ENCODE results near the gene HNRNPAB.
"Not testable (repeated sequence)": the region's sequence is repeated elsewhere in the genome, so short reads cannot be mapped to it uniquely, and the experiment has no call there.

HNRNPAB gene

GRCh38 chr5:178232124-178232919, 28.0 kb downstream of the HNRNPAB start, which contains the start of gene PHYKPL:
Gene PHYKPL, minus strand, starts transcription at chr5:178232802. Its CDS starts 252 bp downstream, at chr5:178232550.
- peak; percentile 72 to 78 for DNase-seq

- DNase-seq, result no peak
Measured at GRCh38 chr5:178232920-178233429, 28.6 kb downstream of the HNRNPAB start.

DNA sequence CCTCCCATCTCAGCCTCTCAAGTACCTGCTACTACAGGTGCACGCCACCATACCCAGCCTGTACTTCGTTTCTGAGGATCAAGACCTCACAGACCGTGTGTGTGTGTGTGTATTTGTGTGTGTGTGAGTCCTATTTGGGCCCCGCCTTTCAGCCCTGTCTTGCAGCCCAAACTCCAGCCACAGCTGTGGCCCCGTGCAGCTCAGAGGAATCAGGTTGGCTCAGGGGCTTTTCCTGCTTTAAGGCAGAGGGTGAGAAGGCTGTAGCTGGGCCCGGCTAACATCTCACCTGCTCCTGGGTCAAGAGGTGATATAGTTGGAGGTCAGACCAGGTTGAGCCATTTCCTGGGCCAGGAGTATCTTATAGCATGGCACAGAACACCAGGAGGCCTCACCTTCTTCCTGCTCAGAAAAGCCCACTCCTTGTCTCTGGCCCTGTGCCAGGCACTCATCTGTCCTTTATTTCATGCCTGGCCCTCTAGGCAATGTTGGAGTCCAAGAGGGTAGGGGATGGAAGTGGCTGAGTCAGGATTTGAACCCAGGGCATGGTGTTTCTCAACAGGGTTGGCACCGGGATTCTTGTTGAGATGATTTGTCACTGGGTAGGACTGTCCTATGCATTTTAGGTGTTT, 29.9 kb downstream of the HNRNPAB start:
- no peak for DNase-seq

- DNase-seq, result peak; percentile 83 to 88
Measured at GRCh38 chr5:178234750-178235587, 30.6 kb downstream of the HNRNPAB start.

GRCh38 chr5:178235588-178235974, 31.2 kb downstream of the HNRNPAB start:
- DNase-seq, result no peak

DNA sequence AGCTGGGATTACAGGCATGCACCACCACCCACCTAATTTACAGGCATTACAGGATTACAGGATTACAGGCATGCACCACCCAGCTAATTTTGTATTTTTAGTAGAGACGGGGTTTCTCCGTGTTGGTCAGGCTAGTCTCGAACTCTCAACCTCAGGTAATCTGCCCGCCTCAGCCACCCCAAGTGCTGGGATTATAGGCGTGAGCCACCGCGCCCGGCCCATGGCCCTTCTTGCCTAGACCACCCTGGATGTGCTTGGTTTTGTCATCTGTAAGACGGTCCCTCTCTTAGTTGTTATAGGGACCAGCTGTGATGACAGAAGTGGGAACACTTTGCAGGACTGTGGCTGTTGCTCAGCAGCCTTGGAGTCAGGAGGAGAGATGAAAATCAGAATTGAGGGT, 31.8 kb downstream of the HNRNPAB start:
- DNase-seq, result no peak

DNA sequence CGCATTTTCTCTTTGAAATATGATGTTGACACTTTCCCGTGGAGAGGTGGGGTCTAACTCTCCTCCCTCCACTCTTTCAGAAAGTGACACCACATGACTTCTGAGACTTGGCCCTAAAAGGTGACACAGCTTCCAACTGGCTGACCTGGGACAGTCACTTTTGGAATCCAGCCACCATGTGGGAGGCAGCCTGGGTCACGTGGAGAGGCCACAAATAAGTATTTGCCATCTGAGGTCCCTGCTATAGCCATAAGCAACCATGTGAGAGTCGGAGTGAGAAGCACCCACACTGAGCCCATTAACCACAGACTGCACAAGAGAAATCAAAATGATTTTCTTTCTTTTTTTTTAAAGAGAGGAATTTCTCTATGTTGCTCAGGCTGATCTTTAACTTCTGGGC, 32.3 kb downstream of the HNRNPAB start:
- DNase-seq, result no peak

DNA sequence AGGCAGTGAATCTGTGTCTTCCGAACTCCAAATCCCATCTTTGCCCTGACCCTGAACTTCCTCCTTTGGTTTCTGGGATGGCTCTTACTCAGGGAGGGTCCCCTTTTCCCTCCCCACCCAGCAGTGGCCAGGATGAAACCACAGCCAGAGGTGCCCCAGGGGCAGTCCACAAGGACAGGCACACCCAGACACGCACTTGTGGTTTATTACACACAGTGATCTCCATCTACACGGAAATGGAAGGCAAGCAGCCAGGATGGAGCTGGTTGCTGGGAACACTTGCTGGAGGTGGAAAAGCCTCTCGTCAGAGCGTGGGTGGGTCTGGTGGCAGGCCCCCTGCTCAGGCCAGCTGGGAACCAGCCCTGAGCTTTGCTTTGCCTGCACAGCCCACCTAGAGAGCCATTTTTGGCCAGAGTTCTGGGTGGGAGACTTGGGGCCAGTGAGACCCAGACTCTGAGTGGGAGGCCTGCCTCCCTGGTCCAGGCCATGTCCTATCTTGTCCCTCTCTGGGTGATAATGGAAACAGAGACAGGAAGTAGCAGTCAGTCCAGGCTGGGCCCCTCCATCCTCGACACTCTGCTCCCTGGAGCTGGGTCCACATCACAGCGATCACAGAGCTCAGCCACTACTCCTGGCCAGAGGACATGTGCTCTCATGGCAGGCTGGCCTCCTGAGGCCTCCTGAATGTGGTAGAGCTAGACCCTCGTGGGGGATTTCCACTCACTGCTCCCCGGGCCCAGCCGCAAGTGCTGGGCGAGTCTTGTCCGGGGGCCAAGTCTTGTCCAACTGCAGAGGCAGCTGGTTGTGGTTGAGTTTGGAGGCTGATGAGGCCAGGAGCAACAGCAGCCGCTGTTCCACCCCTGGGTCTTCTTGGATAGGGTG, 33.3 kb downstream of the HNRNPAB start:
- no peak for DNase-seq

GRCh38 chr5:178238313-178238635, 33.9 kb downstream of the HNRNPAB start:
- no peak for DNase-seq

DNA sequence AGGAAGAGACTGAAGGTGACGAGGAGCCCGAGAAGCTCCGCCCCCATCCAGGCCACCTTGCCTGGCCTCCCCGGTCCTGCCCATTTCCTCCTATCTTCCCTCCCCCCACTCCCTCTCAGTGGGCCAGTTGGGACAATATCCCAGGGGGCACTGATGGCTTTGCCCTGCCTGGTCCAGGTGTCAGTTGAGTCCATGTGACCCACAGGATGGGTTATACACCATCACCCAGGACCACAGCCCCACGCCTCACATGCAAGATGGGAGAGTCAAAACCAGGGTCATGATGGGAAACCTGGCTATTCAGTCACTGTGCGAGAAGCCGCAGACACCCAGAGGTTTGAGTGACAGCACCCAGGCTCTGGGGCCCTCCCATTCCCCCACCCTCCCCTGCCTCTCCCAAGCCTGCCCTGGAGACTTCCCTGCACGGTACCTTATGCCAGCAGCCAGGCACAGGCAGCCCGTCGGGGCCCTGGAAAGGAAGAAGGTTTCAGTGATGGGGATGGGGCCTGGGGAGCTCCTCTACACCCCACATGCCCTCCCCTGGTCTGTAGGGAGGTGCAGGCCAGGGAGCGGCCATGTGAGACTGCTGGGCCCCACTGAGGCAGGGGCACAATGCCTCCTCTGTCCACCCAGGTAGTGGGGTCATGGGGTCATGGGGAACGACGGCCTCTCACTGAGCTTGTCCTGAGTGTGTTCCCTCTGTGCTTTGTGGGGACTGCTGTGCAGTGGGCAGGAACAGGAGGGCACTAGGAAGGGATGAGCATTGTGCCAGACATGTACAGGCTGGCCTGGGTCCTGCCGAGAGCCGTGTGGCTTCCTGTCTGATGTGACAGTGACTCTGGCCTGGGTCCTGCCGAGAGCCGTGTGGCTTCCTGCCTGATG, 34.6 kb downstream of the HNRNPAB start:
- DNase-seq, result no peak

DNA sequence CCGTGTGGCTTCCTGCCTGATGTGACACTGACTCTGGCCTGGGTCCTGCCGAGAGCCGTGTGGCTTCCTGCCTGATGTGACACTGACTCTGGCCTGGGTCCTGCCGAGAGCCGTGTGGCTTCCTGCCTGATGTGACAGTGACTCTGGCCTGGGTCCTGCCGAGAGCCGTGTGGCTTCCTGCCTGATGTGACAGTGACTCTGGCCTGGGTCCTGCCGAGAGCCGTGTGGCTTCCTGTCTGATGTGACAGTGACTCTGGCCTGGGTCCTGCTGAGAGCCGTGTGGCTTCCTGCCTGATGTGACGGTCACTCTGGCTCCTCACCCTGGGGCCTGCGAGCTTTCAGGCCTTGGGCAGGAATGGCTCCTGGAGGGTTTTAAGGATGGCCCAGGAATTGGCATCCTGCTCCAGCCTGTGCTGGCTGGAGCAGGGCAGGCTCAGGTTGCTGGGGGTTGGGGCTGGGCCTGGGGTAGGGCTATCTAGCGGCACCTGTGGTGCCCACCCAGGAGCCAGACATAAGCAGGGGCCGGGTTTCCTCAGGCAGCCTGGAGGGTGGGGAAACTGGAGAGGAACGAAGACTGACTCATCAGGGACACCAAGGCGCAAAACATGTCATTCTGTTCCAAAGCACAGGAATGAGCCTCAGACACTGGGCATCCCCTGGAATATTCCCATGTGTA, 35.4 kb downstream of the HNRNPAB start:
- not testable (repeated sequence) for DNase-seq

- no peak for DNase-seq
Measured at GRCh38 chr5:178240341-178240741, 36.0 kb downstream of the HNRNPAB start.

DNA sequence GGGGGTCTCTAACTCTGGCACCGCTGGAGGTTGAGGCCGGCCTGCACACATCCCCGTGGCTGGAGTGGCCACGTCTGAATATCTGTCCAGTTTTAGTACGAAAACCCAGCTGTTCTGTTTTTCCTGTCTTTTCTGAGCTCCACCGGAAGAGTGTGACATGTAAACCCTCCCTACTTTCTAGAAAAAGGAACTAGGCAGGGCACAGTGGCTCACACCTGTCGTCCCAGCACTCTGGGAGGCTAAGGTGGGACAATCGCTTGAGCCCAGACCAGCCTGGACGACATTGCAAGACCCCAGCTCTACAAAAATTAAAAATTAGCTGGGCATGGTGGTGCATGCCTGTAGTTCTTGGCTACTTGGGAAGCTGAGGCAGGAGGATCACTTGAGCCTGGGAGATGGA, 36.4 kb downstream of the HNRNPAB start:
- DNase-seq, result no peak

DNA sequence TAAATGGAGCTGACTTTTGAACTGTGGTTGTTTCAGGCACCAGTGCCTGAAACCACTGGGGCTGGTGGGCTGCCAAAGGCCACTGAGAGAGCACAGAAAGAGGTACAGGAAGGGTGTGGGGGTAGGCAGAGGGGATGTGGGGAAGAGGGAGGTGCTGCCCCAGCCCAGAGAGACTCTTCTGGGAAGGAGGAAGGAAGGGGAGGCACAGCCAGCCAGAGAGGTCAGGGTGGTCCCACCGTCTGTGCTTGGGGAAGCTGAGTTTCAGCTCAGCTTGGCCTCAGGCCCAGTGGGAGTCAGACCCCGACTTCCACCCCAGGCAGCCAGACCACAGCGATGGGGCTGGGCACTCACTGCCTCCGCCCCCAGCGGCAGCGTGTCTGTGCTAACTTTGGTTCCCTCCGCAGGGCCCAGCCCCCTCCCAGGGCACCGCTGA, 36.9 kb downstream of the HNRNPAB start:
- no peak for DNase-seq

DNA sequence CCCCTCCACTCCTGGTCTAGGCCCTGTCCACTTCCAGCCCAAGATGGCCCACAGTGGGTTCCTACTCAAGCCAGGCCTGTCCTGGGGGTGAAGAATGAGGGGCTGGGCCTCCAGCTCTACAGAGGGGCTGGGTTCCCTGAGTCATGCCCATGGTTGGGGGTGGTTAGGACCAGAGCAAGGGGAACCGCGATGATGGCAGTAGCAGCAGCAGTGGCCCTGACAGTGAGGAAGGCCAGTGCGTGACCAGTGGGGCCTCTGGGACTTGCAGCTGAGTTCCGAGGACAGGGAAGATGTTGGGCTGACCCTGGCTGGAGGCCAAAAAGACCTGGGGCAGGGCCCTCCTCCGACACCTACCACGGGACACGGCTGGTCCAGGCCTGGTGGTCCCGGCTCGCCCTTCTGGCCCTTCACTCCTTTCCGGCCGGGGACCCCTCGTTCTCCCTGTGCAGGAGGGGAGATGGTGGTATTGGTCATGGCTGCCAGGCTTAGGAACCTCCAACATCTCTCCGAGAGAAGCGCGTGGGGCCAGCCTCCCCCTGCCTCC, 37.4 kb downstream of the HNRNPAB start:
- no peak for DNase-seq

DNA sequence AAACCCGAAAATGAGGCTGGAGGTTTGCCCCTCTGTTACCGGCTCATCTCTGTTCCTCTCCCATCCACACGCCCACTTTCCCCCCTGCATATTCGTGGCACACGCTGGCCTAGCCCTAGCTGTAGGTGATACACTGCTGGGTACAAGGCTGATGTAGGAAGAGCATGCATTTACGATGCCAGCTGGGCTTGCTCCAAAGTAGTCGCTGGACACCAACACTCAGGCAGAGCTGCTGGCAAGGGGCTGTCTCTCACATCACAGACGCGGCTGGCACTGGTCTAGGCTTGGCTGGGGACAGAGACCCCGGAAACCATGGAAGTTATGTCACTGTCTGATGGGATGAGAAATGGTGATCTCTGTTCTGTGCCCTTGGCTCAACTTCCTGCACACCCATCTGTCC, 38.1 kb downstream of the HNRNPAB start:
- DNase-seq, result no peak

- DNase-seq, result no peak
Measured at GRCh38 chr5:178244576-178244975, 40.2 kb downstream of the HNRNPAB start.

DNA sequence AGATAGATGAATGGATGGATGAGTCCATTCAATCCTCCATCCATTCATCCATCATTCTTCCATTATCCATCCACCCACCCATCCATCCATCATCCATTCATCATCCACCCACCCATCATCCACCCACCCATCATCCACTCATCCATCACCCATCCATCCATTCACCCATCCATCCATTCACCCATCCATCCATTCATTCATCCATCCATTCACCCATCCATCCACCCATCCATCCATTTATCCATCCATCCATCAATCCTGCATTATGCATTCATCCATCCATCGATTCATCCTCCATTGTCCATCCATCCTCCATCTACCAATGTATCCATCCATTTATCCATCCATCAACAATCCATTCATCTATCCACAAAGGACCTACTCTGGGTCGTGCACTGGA, 41.1 kb downstream of the HNRNPAB start:
- no peak for DNase-seq

- DNase-seq, result no peak
Measured at GRCh38 chr5:178246624-178247279, 42.4 kb downstream of the HNRNPAB start.

All from activated CD4-positive, alpha-beta T cell treated with anti-CD3 and anti-CD28 coated beads, Interleukin-2, amount 50 U/mL, for 48 hours (primary cell).